ENCODE measurements around the gene BCL2L12.
"Not testable (repeated sequence)": the region's sequence is repeated elsewhere in the genome, so short reads cannot be mapped to it uniquely, and the experiment has no call there.

The BCL2L12 gene, protein sequence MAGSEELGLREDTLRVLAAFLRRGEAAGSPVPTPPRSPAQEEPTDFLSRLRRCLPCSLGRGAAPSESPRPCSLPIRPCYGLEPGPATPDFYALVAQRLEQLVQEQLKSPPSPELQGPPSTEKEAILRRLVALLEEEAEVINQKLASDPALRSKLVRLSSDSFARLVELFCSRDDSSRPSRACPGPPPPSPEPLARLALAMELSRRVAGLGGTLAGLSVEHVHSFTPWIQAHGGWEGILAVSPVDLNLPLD

DNA sequence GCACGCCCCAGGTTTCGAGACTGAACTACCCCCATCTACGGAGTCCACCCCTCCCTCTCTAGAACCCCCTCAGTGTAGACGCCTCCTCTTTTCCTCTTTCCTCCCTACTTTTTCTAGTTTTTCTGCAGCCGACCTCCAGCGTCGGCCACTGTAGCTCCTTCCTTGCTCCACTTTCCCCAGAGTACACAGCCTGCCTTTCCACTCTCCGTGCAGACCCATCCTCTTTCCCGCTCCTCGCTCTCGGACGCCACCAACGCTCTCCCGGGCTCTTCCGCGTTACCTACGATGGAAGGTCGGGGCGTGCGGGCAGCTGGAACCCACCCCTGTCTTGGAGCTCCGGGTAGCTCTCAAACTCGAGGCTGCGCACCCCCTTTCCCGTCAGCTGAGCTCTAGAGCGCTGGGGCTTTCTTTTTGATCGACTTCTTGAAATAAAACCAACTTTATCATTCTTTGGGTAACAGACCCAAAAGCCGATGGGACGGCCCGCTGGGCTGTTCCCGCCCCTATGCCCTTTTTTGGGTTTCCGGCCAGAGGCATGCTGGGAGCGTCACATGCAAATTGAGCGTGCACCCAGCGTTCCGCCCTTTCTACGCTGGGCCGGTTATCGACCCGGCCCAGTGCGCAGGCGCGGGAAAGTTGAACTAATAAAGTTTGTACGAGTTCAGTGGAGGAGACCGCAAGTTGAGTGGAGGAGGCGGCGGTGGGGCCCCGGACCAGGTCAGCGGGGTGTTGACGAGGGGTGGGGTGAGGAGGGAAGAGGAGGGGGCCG is at the start of gene BCL2L12, which contains the start of gene IRF3:
TSS of gene BCL2L12 (plus strand) at position 583 of the 769 bp plus-strand sequence. CDS start 760 bp downstream, outside the sequence.
TSS of gene IRF3 (minus strand) at position 507 of the 769 bp plus-strand sequence. CDS start 1,019 bp downstream, outside the sequence.
- Histone ChIP-seq H3F3A (ENCODE audit: control insufficient read depth, insufficient read depth) (peaks cover 5% of the 10 kb centered on the region), H3K4me1 (ENCODE audit: control insufficient read depth, low read length) (peaks cover 26% of the 10 kb centered on the region), H3K27me3 (ENCODE audit: control insufficient read depth, low read length) (no peaks in the 10 kb centered on the region), H4K20me1 (ENCODE audit: control insufficient read depth, insufficient read depth, low read depth, low read length) (peaks cover 4% of the 10 kb centered on the region), H3K36me3 (ENCODE audit: control insufficient read depth, low read length) (peaks cover 64% of the 10 kb centered on the region), H3K4me2 (ENCODE audit: low read length) (peak within 1 kb of the TSS; percentile 83), H3K9me3 (ENCODE audit: control insufficient read depth, insufficient read depth, low read length) (no peaks in the 10 kb centered on the region), H3K79me2 (ENCODE audit: control insufficient read depth, low read length) (peaks cover 58% of the 10 kb centered on the region), H3K9me2 (replicated peaks; ENCODE audit: control insufficient read depth, low read length) (no peaks in the 10 kb centered on the region), H3K27ac (ENCODE audit: low read depth, low read length) (peak within 1 kb of the TSS; percentile 89), H3K4me3 (ENCODE audit: low read length) (peak within 1 kb of the TSS; percentile 82)
- TF ChIP-seq EZH2phosphoT487 (IDR thresholded peaks at IDR 0.05; ENCODE audit: borderline replicate concordance, low read length) = no peak
- TF ChIP-seq, protein P1, sequence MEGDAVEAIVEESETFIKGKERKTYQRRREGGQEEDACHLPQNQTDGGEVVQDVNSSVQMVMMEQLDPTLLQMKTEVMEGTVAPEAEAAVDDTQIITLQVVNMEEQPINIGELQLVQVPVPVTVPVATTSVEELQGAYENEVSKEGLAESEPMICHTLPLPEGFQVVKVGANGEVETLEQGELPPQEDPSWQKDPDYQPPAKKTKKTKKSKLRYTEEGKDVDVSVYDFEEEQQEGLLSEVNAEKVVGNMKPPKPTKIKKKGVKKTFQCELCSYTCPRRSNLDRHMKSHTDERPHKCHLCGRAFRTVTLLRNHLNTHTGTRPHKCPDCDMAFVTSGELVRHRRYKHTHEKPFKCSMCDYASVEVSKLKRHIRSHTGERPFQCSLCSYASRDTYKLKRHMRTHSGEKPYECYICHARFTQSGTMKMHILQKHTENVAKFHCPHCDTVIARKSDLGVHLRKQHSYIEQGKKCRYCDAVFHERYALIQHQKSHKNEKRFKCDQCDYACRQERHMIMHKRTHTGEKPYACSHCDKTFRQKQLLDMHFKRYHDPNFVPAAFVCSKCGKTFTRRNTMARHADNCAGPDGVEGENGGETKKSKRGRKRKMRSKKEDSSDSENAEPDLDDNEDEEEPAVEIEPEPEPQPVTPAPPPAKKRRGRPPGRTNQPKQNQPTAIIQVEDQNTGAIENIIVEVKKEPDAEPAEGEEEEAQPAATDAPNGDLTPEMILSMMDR (IDR thresholded peaks at IDR 0.05; ENCODE audit: low read depth, low read length, poor library complexity, severe bottlenecking) = no peak

DNA sequence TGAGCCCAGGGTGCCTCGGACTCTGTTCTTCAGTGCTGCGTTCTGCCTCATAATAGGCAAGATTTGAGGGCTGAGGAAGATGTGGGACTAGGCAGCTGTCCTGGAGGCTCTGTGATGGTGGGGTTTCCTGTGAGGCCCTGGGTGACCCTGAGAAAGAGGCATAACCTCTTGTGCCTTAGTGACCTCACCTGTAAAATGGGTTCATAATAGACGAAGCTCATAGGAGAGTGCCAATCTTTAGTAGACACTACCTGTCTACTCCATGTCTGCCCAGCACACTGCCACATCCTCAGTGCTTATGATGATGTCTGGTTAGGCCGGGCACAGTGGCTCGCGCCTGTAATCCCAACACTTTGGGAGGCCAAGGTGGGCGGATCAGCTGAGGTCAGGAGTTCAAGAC is 49.2 kb upstream of the BCL2L12 start:
- no peak overlapping the region for H3K4me3 ChIP-seq (ENCODE audit: low read length)
- TF ChIP-seq, protein P1 (IDR thresholded peaks at IDR 0.05; ENCODE audit: low read depth, low read length, poor library complexity, severe bottlenecking) = no peak
- no peak for TF ChIP-seq EZH2phosphoT487 (IDR thresholded peaks at IDR 0.05; ENCODE audit: borderline replicate concordance, low read length)
- H3K4me1 ChIP-seq (ENCODE audit: control insufficient read depth, low read length) = no peaks in the 10 kb centered on the region
- H3K9me3 ChIP-seq (ENCODE audit: control insufficient read depth, insufficient read depth, low read length) = no peaks in the 10 kb centered on the region
- H3K9me2 ChIP-seq (replicated peaks; ENCODE audit: control insufficient read depth, low read length) = no peaks in the 10 kb centered on the region
- H3K27me3 ChIP-seq (ENCODE audit: control insufficient read depth, low read length) = no peaks in the 10 kb centered on the region
- no peak overlapping the region for H3K27ac ChIP-seq (ENCODE audit: low read depth, low read length)
- 0 out of 2 replicates have a peak, but pooled peaks cover 5% of the 10 kb centered on the region for H3F3A ChIP-seq (ENCODE audit: control insufficient read depth, insufficient read depth)
- no peak overlapping the region for H3K4me2 ChIP-seq (ENCODE audit: low read length)
- H3K36me3 ChIP-seq (ENCODE audit: control insufficient read depth, low read length) = peaks cover 57% of the 10 kb centered on the region
- peaks cover 15% of the 10 kb centered on the region for H3K79me2 ChIP-seq (ENCODE audit: control insufficient read depth, low read length)
- H4K20me1 ChIP-seq (ENCODE audit: control insufficient read depth, insufficient read depth, low read depth, low read length) = peaks cover 4% of the 10 kb centered on the region; the same call in 1 of the 2 replicates

DNA sequence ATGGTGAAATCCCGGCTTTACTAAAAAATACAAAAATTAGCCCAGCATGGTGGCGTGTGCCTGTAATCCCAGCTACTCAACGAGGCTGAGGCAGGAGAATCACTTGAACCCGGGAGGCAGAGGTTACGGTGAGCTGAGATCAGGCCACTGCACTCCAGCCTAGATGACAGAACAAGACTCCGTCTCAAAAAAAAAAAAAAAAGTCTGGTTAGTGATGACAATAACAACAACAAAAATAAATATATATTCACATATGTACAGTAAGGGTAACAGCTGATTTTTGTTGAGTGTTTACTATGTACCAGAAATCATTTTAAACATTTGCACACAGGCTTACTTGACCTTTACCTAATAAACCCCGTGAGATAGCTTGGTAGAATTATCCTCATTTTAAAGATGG is 48.8 kb upstream of the BCL2L12 start:
- Histone ChIP-seq H3K4me2 (ENCODE audit: low read length) (no peak overlapping the region), H3F3A (ENCODE audit: control insufficient read depth, insufficient read depth) (0 out of 2 replicates have a peak, but pooled peaks cover 5% of the 10 kb centered on the region), H3K4me1 (ENCODE audit: control insufficient read depth, low read length) (no peaks in the 10 kb centered on the region), H3K27me3 (ENCODE audit: control insufficient read depth, low read length) (no peaks in the 10 kb centered on the region), H3K79me2 (ENCODE audit: control insufficient read depth, low read length) (peaks cover 15% of the 10 kb centered on the region), H3K36me3 (ENCODE audit: control insufficient read depth, low read length) (peaks cover 61% of the 10 kb centered on the region), H3K9me2 (replicated peaks; ENCODE audit: control insufficient read depth, low read length) (no peaks in the 10 kb centered on the region), H3K27ac (ENCODE audit: low read depth, low read length) (no peak overlapping the region), H3K9me3 (ENCODE audit: control insufficient read depth, insufficient read depth, low read length) (no peaks in the 10 kb centered on the region), H4K20me1 (ENCODE audit: control insufficient read depth, insufficient read depth, low read depth, low read length) (peaks cover 4% of the 10 kb centered on the region; the same call in 1 of the 2 replicates), H3K4me3 (ENCODE audit: low read length) (no peak overlapping the region)
- TF ChIP-seq EZH2phosphoT487 (IDR thresholded peaks at IDR 0.05; ENCODE audit: borderline replicate concordance, low read length) = no peak
- TF ChIP-seq, protein P1 (IDR thresholded peaks at IDR 0.05; ENCODE audit: low read depth, low read length, poor library complexity, severe bottlenecking) = no peak

DNA sequence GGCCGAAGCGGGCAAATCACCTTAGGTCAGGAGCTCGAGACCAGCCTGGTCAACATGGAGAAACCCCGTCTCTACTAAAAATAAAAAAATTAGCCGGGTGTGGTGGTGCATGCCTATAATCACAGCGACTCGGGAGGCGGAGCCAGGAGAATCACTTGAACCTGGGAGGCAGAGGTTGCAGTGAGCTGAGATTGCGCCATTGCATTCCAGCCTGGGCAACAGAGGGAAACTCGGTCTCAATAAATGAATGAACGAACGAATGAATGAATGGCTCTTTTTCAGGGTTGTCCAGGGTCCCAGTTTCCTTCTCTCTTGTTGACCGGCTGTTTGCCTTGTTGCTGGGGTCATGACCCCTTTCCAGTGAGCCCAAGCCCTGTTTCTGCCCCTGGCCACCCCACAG is 47.9 kb upstream of the BCL2L12 start:
- not testable (repeated sequence) for H3K9me3 ChIP-seq (ENCODE audit: control insufficient read depth, insufficient read depth, low read length); H3K4me3 ChIP-seq (ENCODE audit: low read length); H3K79me2 ChIP-seq (ENCODE audit: control insufficient read depth, low read length); H3F3A ChIP-seq (ENCODE audit: control insufficient read depth, insufficient read depth); H3K27ac ChIP-seq (ENCODE audit: low read depth, low read length); H3K9me2 ChIP-seq (replicated peaks; ENCODE audit: control insufficient read depth, low read length); H3K4me2 ChIP-seq (ENCODE audit: low read length); H3K27me3 ChIP-seq (ENCODE audit: control insufficient read depth, low read length); H3K4me1 ChIP-seq (ENCODE audit: control insufficient read depth, low read length); H4K20me1 ChIP-seq (ENCODE audit: control insufficient read depth, insufficient read depth, low read depth, low read length)
- peaks cover 63% of the 10 kb centered on the region for H3K36me3 ChIP-seq (ENCODE audit: control insufficient read depth, low read length)
